Choroid plexus epithelial cell (primary cell): ENCODE measurements around the gene FAM171A1.

ENCODE experiments used
- DNase-seq: peaks from one replicate; pipeline ENCODE4 v3.0.0-alpha.2; 2010; ENCODE audit warnings: low read depth
- H3K4me3 ChIP-seq: 2 replicates; pipeline ENCODE4 v1.5.1; 2011; ENCODE audit warnings: low read depth, mild to moderate bottlenecking, control low read depth, low read length, moderate library complexity
- TF ChIP-seq, protein P1 (sequence below): conservative IDR thresholded peaks from 2 replicates; pipeline ENCODE4 v1.5.1; 2011; ENCODE audit warnings: low read depth, mild to moderate bottlenecking, control low read depth, inconsistent platforms, low read length, moderate library complexity

Gene FAM171A1

DNA sequence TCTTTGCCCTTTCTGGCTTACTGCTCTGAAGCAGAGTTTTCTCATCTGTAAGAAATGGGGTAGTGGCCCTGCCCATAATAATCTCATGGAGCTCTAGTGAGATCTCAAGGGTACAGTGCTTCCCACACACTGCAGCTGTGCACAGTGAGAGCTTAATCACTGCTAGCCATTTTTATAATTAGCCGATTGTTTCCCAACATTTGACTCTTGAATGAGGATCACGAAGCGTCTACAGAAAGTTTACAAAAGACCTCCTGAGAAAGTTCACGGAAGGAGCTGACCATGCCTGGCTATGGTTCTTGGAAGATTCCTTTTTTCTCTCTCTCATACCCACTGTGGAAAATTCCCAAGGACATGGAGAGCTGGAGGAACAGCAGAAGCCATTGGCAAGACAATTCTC, 70.4 kb downstream of the FAM171A1 start:
- TF ChIP-seq, protein P1, sequence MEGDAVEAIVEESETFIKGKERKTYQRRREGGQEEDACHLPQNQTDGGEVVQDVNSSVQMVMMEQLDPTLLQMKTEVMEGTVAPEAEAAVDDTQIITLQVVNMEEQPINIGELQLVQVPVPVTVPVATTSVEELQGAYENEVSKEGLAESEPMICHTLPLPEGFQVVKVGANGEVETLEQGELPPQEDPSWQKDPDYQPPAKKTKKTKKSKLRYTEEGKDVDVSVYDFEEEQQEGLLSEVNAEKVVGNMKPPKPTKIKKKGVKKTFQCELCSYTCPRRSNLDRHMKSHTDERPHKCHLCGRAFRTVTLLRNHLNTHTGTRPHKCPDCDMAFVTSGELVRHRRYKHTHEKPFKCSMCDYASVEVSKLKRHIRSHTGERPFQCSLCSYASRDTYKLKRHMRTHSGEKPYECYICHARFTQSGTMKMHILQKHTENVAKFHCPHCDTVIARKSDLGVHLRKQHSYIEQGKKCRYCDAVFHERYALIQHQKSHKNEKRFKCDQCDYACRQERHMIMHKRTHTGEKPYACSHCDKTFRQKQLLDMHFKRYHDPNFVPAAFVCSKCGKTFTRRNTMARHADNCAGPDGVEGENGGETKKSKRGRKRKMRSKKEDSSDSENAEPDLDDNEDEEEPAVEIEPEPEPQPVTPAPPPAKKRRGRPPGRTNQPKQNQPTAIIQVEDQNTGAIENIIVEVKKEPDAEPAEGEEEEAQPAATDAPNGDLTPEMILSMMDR: no peak
- no peak overlapping the region for H3K4me3 ChIP-seq
- DNase-seq: no peak

DNA sequence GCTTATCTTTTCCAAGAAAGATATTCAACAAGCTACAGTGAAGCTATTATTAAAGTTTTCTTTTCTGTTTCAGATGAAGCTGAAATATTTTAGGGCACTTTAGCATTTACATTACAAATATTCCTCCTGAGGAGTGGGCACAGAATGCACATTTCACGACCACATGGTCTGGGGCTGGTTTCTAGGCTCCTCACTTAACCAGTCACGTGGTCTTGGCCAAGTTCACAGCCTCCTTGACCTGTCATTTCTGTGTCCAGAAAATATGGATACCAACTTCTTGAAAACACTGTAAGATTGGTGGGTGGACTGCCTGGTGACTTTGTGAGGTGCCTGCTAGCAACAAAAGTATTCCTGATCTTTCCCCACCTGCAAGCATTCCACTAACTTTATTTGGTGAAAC, 70.9 kb downstream of the FAM171A1 start:
- no peak for DNase-seq
- TF ChIP-seq, protein P1: no peak
- no peak overlapping the region for H3K4me3 ChIP-seq

DNA sequence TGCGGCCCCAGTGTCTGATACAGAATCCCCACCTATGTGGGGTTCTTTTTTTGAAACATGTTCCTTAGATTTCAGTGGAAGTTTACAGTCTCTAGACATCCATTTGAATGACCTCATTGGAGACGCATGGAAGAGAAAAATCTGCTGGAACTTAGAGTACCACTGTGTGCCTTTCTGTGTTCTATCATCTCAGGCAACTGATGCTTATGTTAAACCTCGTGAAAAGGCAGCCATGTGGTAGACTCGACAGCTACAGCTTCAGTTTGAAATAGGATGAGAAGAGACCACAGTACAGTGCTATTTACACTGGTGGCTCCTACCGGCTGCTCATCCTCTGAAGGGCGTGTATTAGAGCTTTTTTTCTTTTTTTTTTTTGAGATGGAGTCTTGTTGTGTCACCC, 74.4 kb downstream of the FAM171A1 start:
- no peak for DNase-seq
- TF ChIP-seq, protein P1: no peak
- H3K4me3 ChIP-seq: no peak overlapping the region

DNA sequence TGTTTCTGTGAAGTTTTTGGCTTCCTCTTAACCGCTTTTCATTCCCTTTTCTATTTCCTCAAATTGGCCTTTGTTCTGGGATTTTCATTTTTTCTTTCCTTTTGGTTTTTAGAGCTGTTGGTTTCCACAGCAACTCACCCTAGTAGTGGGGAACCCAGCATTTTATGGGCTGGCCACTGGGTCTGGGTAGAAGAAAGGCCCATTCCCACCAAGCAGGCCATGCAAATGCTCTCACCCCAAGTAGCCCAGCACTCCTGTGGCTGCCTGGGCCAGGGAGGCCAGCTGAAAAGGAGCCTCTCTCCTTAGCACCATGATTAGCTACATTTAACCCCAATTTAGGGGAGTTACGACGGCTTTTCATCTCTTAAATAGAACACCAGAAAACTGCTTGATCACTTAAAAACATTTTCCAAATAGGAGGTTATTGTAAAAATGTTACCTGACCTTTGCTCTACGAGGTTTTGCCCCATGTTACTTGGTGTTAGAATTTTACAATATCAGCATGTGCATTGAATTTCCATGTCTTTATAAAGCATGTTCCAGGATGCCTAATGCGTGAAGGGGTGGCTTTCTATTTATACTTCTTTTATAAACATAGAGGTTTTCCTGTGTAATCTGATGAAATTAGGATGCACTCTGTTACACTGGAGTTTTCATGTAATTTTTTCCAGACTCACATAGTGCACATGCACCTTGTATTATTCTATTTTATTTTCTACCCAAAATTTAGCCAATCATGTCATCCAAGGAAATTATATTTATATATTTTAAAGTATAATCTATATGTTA, 75.4 kb downstream of the FAM171A1 start:
- H3K4me3 ChIP-seq: no peak overlapping the region
- DNase-seq: no peak
- TF ChIP-seq, protein P1: no peak

DNA sequence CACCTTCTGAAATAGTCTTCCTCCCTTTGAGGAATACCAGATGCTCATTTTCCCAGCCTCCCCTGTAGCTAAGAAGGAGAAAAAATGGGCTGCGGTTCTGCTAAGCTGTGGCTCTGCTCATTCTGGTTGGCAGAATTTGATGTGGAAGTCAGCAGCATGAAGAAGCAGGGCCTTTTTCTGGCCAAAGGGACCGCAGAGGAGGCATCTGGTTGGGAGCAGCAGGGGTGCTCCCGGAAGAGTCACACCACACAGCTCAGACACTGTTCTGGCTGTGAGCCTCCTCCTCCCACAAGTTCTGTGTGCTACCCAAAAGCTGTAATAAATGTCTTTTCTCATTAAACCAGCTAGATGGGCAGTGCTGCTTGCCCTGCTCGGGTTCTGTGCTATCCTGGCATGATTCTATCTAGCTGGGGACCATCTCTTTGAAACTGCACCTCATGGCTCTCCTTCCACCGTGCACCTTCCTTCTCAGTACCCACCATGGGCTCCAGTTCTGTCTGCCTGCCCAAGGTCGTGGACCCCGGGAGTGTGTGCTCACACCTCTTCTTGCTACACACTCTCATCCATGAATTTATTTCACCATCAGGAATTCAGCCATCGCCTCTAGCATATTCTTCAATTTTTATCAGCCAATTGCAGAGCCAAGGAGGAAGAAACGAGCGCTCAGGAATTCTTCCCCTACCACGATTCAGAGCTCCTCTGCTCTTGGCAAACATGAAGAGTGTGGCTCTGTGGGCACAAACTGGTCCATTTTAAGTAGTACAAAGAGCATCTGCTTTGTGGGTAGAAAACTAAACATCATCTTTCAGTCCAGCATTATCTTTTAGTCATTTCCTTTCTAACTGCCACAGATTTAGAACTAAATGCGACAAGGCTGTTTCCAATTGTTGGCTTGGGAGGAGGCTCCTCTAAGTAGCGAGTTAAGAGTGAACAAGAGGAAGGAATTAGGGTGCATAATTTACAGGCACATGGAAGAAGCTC, 76.9 kb downstream of the FAM171A1 start:
- TF ChIP-seq, protein P1: no peak
- DNase-seq: peak; percentile 34
- H3K4me3 ChIP-seq: no peak overlapping the region

DNA sequence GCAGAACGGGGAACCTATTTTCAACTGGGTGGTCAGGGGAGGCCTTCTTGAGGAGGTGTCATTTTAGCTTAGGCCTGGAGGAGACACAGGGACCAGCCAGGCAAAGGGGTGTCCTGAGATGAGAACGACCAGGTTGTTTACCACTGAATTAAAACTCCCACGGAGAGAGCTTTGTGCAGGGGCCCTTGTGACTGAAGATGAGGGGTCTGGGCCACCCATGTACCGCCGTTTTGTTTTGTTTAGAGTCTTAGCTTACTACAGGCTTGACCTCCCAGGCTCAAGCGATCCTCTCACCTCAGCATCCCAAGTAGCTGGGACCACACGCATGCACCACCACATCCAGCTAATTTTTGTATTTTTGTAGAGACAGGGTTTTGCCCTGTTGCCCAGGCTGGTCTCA, 80.4 kb downstream of the FAM171A1 start:
- no peak overlapping the region for H3K4me3 ChIP-seq
- TF ChIP-seq, protein P1: no peak
- no peak for DNase-seq
